ENCODE results near the gene PDE4D.

DNA sequence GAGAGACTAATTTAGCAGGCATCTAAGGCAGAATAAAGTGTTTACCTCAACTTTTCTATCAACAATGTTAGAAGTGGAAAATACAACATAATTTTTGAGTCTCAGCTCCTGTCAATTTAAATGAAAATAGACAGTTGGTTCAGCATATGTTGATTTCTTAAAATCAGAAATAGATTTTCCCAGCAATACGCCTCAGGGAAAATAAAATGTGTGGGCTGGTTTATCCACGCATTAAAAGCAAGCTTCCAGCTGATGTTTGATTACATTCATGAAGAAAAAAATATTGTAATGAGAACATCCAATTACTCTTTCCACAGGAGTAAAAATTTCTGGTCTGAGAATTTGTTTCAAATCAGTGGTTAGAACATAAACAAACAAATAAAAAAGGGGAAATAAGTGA lies 166.3 kb downstream of the PDE4D start:
- TF ChIP-seq, protein P1, sequence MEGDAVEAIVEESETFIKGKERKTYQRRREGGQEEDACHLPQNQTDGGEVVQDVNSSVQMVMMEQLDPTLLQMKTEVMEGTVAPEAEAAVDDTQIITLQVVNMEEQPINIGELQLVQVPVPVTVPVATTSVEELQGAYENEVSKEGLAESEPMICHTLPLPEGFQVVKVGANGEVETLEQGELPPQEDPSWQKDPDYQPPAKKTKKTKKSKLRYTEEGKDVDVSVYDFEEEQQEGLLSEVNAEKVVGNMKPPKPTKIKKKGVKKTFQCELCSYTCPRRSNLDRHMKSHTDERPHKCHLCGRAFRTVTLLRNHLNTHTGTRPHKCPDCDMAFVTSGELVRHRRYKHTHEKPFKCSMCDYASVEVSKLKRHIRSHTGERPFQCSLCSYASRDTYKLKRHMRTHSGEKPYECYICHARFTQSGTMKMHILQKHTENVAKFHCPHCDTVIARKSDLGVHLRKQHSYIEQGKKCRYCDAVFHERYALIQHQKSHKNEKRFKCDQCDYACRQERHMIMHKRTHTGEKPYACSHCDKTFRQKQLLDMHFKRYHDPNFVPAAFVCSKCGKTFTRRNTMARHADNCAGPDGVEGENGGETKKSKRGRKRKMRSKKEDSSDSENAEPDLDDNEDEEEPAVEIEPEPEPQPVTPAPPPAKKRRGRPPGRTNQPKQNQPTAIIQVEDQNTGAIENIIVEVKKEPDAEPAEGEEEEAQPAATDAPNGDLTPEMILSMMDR (IDR thresholded peaks at IDR 0.05): no peak
- no peak for TF ChIP-seq POLR2A (IDR thresholded peaks at IDR 0.05)
